ENCODE results near the gene CDH4.

DNA sequence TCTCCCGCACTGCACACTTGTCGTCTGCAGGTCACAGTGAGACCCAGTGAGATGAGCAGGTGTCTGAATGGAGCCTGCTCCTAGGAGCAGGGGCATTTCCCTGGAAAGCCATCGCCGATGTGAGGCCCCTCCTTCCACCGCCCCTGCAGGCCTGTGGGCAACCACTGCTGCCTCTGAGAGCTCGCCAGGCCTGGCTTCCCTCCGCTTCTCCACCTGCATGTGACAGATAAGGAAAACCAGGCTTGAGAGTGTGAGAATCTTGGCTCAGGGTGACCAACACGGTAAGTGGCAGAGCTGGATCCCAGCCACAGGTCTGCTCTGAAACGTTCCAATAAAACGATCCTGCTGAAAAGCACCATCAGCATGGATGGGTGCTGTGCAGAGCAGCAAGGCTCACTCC is 332.8 kb downstream of the CDH4 start:
- TF ChIP-seq TCF12 (IDR thresholded peaks at IDR 0.05; ENCODE audit: low read depth) (no peak), EP300 (IDR thresholded peaks at IDR 0.05; ENCODE audit: borderline replicate concordance) (no peak), EGR1 (IDR thresholded peaks at IDR 0.05) (no peak), RAD21 (IDR thresholded peaks at IDR 0.05; ENCODE audit: low read depth) (no peak), TAF1 (IDR thresholded peaks at IDR 0.05; ENCODE audit: low read depth) (no peak), CREB1 (IDR thresholded peaks at IDR 0.05; ENCODE audit: low read depth) (no peak), TEAD4 (IDR thresholded peaks at IDR 0.05) (no peak), FOXM1 (IDR thresholded peaks at IDR 0.05; ENCODE audit: borderline replicate concordance, low read depth) (no peak), CEBPB (IDR thresholded peaks at IDR 0.05) (no peak), ZBTB7A (IDR thresholded peaks at IDR 0.05; ENCODE audit: low read depth) (no peak)
- TF ChIP-seq, protein P1, sequence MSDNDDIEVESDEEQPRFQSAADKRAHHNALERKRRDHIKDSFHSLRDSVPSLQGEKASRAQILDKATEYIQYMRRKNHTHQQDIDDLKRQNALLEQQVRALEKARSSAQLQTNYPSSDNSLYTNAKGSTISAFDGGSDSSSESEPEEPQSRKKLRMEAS (IDR thresholded peaks at IDR 0.05): no peak
- TF ChIP-seq, protein P2, sequence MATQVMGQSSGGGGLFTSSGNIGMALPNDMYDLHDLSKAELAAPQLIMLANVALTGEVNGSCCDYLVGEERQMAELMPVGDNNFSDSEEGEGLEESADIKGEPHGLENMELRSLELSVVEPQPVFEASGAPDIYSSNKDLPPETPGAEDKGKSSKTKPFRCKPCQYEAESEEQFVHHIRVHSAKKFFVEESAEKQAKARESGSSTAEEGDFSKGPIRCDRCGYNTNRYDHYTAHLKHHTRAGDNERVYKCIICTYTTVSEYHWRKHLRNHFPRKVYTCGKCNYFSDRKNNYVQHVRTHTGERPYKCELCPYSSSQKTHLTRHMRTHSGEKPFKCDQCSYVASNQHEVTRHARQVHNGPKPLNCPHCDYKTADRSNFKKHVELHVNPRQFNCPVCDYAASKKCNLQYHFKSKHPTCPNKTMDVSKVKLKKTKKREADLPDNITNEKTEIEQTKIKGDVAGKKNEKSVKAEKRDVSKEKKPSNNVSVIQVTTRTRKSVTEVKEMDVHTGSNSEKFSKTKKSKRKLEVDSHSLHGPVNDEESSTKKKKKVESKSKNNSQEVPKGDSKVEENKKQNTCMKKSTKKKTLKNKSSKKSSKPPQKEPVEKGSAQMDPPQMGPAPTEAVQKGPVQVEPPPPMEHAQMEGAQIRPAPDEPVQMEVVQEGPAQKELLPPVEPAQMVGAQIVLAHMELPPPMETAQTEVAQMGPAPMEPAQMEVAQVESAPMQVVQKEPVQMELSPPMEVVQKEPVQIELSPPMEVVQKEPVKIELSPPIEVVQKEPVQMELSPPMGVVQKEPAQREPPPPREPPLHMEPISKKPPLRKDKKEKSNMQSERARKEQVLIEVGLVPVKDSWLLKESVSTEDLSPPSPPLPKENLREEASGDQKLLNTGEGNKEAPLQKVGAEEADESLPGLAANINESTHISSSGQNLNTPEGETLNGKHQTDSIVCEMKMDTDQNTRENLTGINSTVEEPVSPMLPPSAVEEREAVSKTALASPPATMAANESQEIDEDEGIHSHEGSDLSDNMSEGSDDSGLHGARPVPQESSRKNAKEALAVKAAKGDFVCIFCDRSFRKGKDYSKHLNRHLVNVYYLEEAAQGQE (IDR thresholded peaks at IDR 0.05; ENCODE audit: low read depth): no peak
- TF ChIP-seq, protein P3, sequence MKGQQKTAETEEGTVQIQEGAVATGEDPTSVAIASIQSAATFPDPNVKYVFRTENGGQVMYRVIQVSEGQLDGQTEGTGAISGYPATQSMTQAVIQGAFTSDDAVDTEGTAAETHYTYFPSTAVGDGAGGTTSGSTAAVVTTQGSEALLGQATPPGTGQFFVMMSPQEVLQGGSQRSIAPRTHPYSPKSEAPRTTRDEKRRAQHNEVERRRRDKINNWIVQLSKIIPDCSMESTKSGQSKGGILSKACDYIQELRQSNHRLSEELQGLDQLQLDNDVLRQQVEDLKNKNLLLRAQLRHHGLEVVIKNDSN (IDR thresholded peaks at IDR 0.05): no peak

All from Ishikawa (cell line).